ENCODE data around the gene DAZAP1.

Gene DAZAP1

DNA sequence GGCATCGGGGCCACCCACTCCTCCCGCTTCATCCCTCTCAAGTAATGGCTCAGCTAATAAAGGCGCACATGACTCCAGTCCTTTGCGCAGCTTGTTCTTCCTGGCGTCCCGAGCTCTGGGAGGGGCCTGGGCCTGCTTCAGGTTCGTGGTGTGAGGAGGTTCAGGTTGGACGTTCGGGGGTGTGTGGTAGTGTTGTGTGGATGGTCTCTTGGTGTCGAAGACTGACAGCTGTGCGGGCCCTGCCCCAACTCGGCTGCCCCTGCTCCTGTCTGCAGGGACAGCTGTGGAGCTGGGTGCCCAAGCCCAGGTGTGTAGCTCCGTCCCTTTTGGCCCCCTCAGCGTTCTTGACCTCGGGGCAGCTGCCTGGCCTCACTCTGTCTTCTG, 33.0 kb downstream of the DAZAP1 start:
- H3K36me3 ChIP-seq: peaks cover 39% of the 10 kb centered on the region
- TF ChIP-seq, protein P1, sequence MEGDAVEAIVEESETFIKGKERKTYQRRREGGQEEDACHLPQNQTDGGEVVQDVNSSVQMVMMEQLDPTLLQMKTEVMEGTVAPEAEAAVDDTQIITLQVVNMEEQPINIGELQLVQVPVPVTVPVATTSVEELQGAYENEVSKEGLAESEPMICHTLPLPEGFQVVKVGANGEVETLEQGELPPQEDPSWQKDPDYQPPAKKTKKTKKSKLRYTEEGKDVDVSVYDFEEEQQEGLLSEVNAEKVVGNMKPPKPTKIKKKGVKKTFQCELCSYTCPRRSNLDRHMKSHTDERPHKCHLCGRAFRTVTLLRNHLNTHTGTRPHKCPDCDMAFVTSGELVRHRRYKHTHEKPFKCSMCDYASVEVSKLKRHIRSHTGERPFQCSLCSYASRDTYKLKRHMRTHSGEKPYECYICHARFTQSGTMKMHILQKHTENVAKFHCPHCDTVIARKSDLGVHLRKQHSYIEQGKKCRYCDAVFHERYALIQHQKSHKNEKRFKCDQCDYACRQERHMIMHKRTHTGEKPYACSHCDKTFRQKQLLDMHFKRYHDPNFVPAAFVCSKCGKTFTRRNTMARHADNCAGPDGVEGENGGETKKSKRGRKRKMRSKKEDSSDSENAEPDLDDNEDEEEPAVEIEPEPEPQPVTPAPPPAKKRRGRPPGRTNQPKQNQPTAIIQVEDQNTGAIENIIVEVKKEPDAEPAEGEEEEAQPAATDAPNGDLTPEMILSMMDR (IDR thresholded peaks at IDR 0.05; ENCODE audit: low read depth, low read length): no peak
- H3K27me3 ChIP-seq: no peaks in the 10 kb centered on the region
- H3K4me1 ChIP-seq: peaks cover 3% of the 10 kb centered on the region
- no peak for DNase-seq
- H3K4me3 ChIP-seq (ENCODE audit: low read depth, low read length): peak overlapping the region; percentile 72
- H3K9me3 ChIP-seq: no peaks in the 10 kb centered on the region

- H3K9me3 ChIP-seq: no peaks in the 10 kb centered on the region
- peaks cover 36% of the 10 kb centered on the region for H3K36me3 ChIP-seq
- H3K4me1 ChIP-seq: peaks cover 3% of the 10 kb centered on the region
- no peak for DNase-seq
- no peaks in the 10 kb centered on the region for H3K27me3 ChIP-seq
- no peak overlapping the region for H3K4me3 ChIP-seq (ENCODE audit: low read depth, low read length)
- TF ChIP-seq, protein P1 (IDR thresholded peaks at IDR 0.05; ENCODE audit: low read depth, low read length): no peak
Measured at GRCh38 chr19:1441022-1441426, 33.6 kb downstream of the DAZAP1 start.

- Histone ChIP-seq H3K36me3 (peaks cover 36% of the 10 kb centered on the region), H3K4me3 (ENCODE audit: low read depth, low read length) (no peak overlapping the region), H3K9me3 (no peaks in the 10 kb centered on the region), H3K27me3 (peaks cover 5% of the 10 kb centered on the region; the same call in 1 of the 2 replicates), H3K4me1 (no peaks in the 10 kb centered on the region)
- TF ChIP-seq, protein P1 (IDR thresholded peaks at IDR 0.05; ENCODE audit: low read depth, low read length): no peak
- DNase-seq: no peak
Measured at GRCh38 chr19:1441677-1442438, 34.5 kb downstream of the DAZAP1 start.

- Histone ChIP-seq H3K9me3 (no peaks in the 10 kb centered on the region), H3K4me1 (peaks cover 6% of the 10 kb centered on the region), H3K27me3 (peaks cover 6% of the 10 kb centered on the region; the same call in 1 of the 2 replicates), H3K36me3 (peaks cover 22% of the 10 kb centered on the region), H3K4me3 (ENCODE audit: low read depth, low read length) (peak overlapping the region; percentile 47)
- DNase-seq: peak; percentile 82
- TF ChIP-seq, protein P1 (IDR thresholded peaks at IDR 0.05; ENCODE audit: low read depth, low read length): peak; percentile 65
Measured at GRCh38 chr19:1445185-1445931, 38.0 kb downstream of the DAZAP1 start.

DNA sequence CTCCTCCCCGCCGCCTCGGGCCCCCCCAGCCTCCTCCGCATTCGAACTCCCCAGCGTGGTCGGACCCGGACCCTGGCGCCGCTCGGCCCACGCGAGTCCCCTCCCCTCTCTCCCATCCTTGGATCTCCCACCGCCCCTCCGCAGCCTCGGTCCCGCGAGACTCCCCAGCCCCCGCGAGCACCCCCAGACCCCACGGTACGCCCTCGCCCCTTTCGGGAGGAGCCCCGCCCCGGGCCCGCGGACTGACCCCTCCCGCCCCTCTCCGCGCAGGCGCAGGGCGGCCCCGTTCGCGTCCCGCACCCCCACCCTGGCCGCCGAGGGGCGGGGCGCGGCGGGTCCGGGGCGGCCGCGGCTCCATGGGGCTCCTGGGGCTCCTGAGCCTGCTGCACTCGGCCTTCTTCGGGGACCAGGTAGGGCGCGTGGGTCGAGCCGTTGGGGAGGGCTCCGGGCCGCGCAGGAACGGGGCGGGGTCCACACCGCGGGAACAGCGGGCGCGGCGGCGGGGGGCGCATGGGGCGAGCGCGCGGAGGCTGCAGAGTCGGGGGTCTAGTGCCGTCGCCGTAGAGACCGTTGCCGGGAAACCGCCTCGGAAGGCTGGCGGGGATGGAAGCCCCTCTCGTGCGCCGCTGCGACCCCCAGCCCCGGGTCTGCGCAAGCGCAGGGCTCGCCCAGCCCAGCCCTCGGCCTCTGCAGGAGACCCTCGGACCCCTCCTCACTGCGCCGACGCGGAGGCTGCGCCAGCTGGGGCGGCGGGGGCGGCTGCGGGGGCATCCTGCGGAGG, 38.7 kb downstream of the DAZAP1 start:
- peak; percentile 82 for DNase-seq
- TF ChIP-seq, protein P1 (IDR thresholded peaks at IDR 0.05; ENCODE audit: low read depth, low read length): no peak
- Histone ChIP-seq H3K4me1 (peaks cover 6% of the 10 kb centered on the region), H3K9me3 (no peaks in the 10 kb centered on the region), H3K27me3 (peaks cover 6% of the 10 kb centered on the region; the same call in 1 of the 2 replicates), H3K36me3 (peaks cover 14% of the 10 kb centered on the region), H3K4me3 (ENCODE audit: low read depth, low read length) (peak overlapping the region; percentile 51)

Data from BE2C (cell line).